ENCODE measurements around the gene COG7.

- TF ChIP-seq POLR2A (IDR thresholded peaks at IDR 0.05) (no peak), CTCF (IDR thresholded peaks at IDR 0.05) (no peak)
Measured at GRCh38 chr16:23406024-23406423, 47.0 kb downstream of the COG7 start.

Measured in heart left ventricle (tissue), 13 donors.